Type B pancreatic cell (in vitro differentiated cells): Measurements from ENCODE around the gene MXRA7. TPM values are rescaled to one million over a fixed set of nuclear protein-coding genes. Genes with fewer than 3 reads are reported as not detected.
"Not testable (repeated sequence)": the region's sequence is repeated elsewhere in the genome, so short reads cannot be mapped to it uniquely, and the experiment has no call there.

Experiments used
- DNase-seq: peaks from one replicate; pipeline ENCODE4 v3.0.0; 2021; ENCODE audit warnings: mixed read lengths; ENCODE audit not compliant: unreplicated experiment; ENCODE audit errors: extremely low spot score
- H3K27ac Mint-ChIP-seq: 2 replicates; pipeline ENCODE4 v1.8.0; 2021; ENCODE audit warnings: mild to moderate bottlenecking, mixed read lengths
- H3K27me3 Mint-ChIP-seq: 2 replicates; pipeline ENCODE4 v1.8.0; 2021; ENCODE audit warnings: mixed read lengths
- H3K36me3 Mint-ChIP-seq: 2 replicates; pipeline ENCODE4 v1.8.0; 2021; ENCODE audit warnings: mixed read lengths
- H3K4me1 Mint-ChIP-seq: one replicate; pipeline ENCODE4 v1.8.0; 2021; ENCODE audit warnings: mixed read lengths; ENCODE audit not compliant: unreplicated experiment
- H3K4me3 Mint-ChIP-seq: 2 replicates; pipeline ENCODE4 v1.8.0; 2021; ENCODE audit warnings: mild to moderate bottlenecking, mixed read lengths
- H3K9me3 Mint-ChIP-seq: 2 replicates; pipeline ENCODE4 v1.8.0; 2021; ENCODE audit warnings: mixed read lengths
- CTCF ChIP-seq: fragments of 200-600 bp; sonication (generic); conservative IDR thresholded peaks from 2 replicates; pipeline ENCODE4 v1.5.0; 2021; ENCODE audit warnings: antibody characterized with exemption, mild to moderate bottlenecking
- total RNA-seq: library from RNA; stranded (reverse); gene quantifications from 2 replicates; pipeline ENCODE4 v1.2.1, GENCODE V29; 2021; ENCODE audit warnings: low replicate concordance

The MXRA7 gene
- total RNA-seq, 1 donor from 2014 or later, result 75.0 TPM

- peaks cover 37% of the 10 kb centered on the region for H3K36me3 Mint-ChIP-seq
- peak overlapping the region; percentile 92 for H3K4me3 Mint-ChIP-seq
- no peak for TF ChIP-seq CTCF
- H3K27ac Mint-ChIP-seq, result peak overlapping the region; percentile 48
- no peaks in the 10 kb centered on the region for H3K9me3 Mint-ChIP-seq
- no peaks in the 10 kb centered on the region for H3K27me3 Mint-ChIP-seq
- DNase-seq, result no peak
- peaks cover 40% of the 10 kb centered on the region for H3K4me1 Mint-ChIP-seq
Observed at GRCh38 chr17:76734080-76734840, 23.5 kb upstream of the MXRA7 start.

GRCh38 chr17:76733618-76733957 is 22.8 kb upstream of the MXRA7 start:
- Mint-ChIP-seq H3K4me1 (peaks cover 35% of the 10 kb centered on the region), H3K27me3 (no peaks in the 10 kb centered on the region), H3K27ac (peak overlapping the region; percentile 48), H3K4me3 (peak overlapping the region; percentile 92), H3K9me3 (no peaks in the 10 kb centered on the region), H3K36me3 (peaks cover 37% of the 10 kb centered on the region)
- no peak for DNase-seq
- TF ChIP-seq CTCF, result no peak

- H3K9me3 Mint-ChIP-seq, result no peaks in the 10 kb centered on the region
- DNase-seq, result no peak
- no peak for TF ChIP-seq CTCF
- peak overlapping the region; percentile 48 for H3K27ac Mint-ChIP-seq
- no peaks in the 10 kb centered on the region for H3K27me3 Mint-ChIP-seq
- peaks cover 37% of the 10 kb centered on the region for H3K36me3 Mint-ChIP-seq
- peaks cover 29% of the 10 kb centered on the region for H3K4me1 Mint-ChIP-seq
- peak overlapping the region; percentile 92 for H3K4me3 Mint-ChIP-seq
Observed at GRCh38 chr17:76732734-76733617, 22.2 kb upstream of the MXRA7 start.

- H3K4me3 Mint-ChIP-seq, H3K27me3 Mint-ChIP-seq, DNase-seq, H3K9me3 Mint-ChIP-seq, H3K27ac Mint-ChIP-seq: not testable (repeated sequence)
- Mint-ChIP-seq H3K4me1 (peaks cover 35% of the 10 kb centered on the region), H3K36me3 (peaks cover 37% of the 10 kb centered on the region)
Observed at GRCh38 chr17:76731800-76732733, 21.3 kb upstream of the MXRA7 start.

GRCh38 chr17:76727745-76728456 is 17.1 kb upstream of the MXRA7 start:
- DNase-seq, result no peak
- H3K9me3 Mint-ChIP-seq, result no peaks in the 10 kb centered on the region
- peak overlapping the region; percentile 99 for H3K27ac Mint-ChIP-seq
- H3K4me1 Mint-ChIP-seq, result peaks cover 19% of the 10 kb centered on the region
- no peaks in the 10 kb centered on the region for H3K27me3 Mint-ChIP-seq
- H3K36me3 Mint-ChIP-seq, result peaks cover 4% of the 10 kb centered on the region
- H3K4me3 Mint-ChIP-seq, result peak overlapping the region; percentile 99
- no peak for TF ChIP-seq CTCF
